GM18873 (cell line): Measurements from ENCODE around the gene GMDS.

Source experiments
- ATAC-seq: cut with Tn5 transposase; IDR thresholded peaks from one replicate; pipeline ENCODE4 v1.9.1; 2021; ENCODE audit warnings: mild to moderate bottlenecking, moderate library complexity, moderate number of reproducible peaks; ENCODE audit not compliant: unreplicated experiment, low FRiP score

Gene GMDS

DNA sequence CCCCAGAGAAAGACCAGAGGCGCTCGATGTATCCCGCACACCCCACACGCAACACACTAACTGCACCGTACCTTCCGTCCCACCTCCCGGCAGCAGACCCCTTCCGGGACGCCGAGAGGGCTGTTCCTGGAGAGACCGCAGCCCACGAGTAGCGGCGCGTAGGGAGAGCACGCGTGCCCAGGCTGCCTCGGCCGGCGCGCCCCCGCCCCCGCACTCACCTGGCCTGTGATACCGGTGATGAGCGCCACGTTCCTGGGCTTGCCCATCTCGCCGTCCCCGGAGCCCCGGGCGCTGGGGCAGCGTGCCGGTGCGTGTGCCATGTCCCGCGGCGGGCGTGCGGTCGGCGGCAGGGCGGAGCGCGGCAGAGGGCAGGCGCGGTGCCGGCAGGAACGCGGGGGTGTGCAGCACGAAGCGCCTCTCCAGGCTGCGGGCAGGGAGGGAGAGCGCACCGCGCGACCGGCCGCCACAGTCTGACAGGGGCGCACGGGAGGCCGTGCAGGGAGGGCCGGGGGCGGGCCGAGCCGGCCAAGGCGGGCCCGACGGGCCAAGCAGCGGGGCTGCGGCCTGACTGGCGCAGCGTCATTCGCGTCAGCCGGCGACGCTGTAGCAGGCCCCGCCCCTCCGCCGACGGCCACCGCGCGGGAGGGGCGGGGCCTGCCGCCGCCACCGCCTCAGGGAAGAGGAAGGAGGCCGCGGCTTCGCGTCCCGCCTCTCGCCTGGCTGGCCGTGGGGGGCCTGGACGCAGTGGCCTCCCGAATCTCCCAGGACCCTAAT is at the start of gene GMDS:
GMDS (minus strand) TSS at position 503 of the 774 bp plus-strand sequence.
- ATAC-seq: peak; percentile 80

DNA sequence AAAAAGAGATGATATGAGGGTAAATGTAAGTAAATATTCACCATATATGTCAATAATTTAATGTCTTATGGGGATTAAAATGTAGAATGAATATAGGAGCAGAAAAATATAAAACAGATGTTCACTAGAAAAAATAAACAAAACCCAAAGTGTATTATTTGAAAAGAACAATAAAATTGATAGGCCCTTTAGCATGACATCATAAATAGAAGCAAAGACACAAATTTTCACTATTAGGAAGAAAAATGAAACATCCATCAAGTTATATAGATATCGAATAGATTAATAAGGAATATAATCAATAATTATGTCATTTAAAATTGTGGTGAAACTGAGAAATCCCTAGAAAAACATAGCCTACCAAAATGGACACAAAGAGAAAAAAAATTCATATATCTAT is 40.1 kb upstream of the GMDS start:
- no peak for ATAC-seq

DNA sequence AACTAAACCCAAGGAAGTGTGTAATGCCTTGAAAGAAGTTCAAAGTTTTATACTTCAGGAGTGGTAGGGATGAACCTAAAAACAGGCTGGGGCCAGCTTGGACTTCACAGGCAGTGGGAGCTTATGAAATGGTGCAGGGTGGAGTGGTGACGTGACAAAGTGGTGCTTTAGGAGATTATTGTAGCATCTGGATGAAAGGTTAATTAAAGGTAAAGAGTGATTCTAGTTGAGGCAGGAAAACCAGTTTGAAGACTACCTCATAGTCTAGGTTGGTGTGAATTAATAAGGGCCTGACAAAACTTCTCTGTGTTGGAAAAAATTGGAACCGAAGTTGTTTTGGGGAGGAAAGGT is 30.5 kb upstream of the GMDS start:
- ATAC-seq: no peak

DNA sequence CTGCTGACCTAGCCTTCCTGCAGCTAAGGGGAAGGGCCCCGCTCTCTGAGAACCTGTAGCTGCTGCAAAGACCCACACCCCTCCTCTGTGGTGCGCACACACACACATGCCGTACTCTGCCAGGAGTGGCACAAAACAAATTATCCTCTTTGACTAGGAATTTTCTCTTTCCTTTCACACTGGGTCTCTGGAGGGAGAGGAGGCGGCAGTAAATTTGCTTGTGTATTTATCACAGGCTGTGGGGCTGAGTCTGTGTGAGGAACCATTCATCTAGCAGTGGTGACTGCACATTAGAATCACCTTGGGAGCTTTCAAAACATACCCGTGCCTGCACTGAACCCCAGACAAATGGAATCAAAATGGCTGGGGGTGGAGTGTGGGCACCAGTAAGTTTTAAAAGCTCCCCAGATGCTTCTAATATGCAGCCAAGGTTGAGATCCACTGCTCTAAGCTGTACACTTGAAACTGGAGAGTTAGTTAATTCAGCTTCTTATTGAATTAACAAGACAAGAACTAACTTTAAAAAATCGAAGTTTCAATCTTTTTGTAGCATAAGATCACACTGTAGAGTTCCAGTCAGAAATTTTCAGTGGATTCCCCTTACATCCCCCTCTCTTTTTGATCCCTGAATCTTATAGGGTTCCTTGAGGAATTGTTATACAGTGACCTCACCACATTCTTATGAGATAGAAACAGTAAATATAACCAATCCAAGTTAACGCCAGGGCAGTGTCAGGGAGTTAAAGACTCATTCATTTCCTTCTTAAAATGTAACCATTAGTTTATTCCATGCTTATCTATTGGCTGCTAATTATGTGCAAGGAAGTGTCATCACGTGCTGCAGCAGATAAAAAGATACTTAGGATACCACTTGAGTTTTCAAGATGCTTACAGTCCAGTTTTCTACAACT is 29.8 kb upstream of the GMDS start:
- ATAC-seq: no peak

DNA sequence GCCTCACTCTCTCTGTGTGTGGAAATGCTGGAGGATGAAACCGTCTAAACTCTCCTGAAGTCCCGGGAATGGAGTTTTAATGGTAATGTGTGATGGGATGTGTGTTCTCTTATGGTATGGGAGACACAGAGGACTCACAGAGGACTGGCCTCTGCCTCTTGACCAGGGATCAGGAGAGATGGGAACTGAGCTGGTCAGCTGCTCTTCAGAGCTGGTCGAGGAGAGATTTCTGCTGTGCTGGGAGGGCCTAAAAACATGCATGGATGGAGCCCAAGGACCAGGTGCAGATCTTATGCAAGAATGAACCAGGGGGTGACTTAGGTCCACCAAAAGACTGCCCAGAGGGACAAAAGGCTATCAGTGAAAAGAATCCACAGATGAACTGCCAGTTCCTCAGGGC is 27.3 kb upstream of the GMDS start:
- ATAC-seq: no peak

DNA sequence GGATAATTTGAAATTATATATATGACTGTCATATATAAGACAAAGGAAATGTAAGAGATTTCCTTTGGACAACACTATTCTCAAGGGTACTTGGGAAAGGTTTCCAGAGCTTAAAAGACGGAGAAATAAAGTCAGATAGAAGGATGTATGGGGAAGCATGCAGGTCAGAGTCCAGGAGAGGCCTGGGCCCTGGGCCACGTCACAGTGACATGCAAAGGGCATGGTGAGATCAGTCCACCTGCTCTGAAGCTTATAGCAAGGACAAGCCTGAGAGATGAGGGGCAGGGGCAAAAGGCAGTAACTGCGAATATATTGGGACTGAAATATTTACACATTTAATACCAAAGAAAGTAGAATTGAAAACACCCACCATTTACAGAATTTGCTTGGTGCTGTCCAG is 24.6 kb upstream of the GMDS start:
- no peak for ATAC-seq

DNA sequence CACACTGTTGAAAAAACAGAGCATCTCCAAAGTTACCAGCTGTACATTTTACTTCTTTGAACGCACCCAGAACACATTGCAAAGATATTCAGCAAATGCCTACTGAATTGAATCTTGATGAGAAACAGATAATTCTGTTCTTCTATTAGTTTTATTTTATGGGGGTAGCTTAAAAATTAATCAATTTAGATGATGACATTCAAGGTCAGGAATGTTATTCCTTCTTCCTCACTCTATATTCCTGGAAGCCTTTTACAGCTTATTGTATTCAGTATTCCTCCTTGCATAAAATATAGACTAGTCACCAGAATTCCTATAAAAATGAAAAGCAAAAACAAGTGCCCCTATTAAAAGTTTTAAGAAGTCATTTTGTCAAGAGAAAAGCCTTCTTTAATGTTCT is 21.4 kb upstream of the GMDS start:
- no peak for ATAC-seq

DNA sequence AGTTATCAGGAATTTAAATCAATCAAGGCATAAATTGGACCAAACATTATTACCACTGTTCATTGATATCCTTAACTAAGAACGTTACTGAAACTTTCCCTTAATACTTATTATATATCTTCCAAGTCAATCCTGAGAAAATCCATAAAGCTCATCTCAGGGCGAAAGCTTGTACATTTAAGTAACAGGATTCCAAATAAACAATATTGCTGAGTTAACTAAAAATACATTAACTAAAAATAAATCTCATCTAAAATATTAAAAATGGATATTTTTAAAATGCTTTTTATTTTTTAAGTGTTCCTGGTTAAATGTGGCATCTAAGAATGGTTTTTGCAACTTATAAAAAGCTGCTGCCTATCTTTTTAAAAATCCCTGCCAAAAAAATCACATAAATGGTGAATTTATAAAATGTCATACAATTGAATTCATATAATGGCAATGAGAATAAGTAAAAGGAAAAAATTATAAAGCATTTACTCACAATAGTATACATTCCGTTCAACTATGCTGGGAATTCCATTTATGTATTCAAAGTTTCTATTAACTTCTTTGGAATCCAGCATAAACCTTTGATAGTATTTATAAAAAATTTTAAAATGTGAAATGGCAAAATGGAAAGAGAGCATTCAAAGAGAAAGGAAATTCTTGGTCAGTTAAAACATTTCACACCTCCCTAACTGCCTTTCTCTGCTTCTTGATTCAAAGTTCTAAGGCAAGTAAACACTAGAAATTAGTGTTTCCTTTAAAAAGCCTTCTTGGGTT is 20.8 kb upstream of the GMDS start:
- no peak for ATAC-seq

DNA sequence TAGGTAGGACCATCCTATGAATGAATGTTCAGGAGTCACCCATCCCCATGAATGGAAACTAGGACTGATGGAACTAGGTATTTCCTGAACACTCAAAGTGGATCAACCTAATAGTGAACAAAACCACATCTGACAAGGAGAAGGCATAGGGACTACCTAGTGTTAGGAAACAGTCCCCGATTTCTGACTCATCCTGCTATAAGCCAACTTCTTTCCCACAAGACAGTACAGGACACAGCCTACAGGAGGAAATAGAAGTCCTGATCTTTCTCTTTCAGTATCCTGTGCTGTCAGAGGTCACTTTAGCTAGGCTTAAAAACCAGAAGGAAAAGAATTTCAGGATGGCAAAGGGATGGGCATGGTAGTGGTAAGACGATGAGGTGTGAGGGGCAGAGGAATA is 19.5 kb upstream of the GMDS start:
- ATAC-seq: no peak

DNA sequence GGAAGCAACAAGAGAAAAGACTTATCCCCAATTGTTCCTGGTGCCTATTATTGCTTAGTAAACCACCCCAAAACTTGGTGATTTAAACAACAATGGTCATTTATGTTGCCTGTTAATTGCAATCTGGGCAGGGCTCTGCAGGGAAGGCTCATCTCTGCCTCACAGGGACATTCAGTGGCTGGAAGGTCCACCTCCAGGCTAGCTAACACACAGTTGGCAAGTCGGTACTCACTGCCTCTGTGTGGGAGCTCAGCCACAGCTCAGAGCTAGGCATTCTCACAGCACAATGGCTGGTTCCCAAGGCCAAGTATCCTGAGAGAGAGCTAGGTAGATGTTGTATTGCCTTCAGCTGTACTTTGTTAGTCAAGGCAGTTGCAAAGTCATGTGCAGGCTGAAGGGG is 18.5 kb upstream of the GMDS start:
- ATAC-seq: no peak

DNA sequence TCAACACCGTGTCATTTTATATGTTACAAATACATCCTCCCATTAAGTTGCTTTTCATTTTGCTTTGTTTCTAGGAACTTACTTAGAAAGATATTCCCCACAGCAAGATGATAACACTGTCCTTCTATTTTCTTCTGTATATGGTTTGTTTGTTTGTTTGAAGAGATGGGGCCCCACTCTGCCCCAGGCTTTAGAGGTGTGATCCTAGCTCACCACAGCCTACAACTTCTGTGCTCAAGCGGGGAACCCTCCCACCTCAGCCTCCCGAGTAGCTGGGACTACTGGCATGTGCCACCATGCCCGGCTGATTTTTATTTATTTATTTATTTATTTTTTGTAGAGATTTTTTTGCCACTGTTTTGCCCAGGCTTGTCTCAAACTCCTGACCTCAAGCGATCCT is 14.2 kb upstream of the GMDS start:
- no peak for ATAC-seq

DNA sequence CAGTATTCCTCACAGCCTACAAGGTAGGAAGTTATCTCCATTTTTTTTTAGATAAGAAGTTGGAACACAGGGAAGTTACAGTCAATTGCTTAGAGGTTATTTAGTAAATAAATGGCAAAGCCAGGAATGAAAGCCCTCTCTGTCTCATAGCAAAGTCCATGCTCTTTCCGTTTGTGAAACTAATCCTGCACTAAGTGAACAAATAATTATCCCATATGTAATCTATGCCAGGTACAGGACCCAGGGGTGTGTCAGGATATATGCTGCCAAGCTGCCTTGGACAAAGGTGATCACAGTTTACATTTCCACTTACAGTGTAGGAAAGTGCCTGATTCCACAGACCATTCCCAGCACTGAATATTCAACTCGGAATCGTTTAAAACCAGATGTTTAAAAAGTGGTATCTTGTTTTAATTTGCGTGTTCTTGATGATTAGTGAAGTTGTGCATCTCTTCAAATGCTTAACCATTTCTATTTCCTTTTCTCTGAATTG is 13.6 kb upstream of the GMDS start:
- ATAC-seq: no peak

DNA sequence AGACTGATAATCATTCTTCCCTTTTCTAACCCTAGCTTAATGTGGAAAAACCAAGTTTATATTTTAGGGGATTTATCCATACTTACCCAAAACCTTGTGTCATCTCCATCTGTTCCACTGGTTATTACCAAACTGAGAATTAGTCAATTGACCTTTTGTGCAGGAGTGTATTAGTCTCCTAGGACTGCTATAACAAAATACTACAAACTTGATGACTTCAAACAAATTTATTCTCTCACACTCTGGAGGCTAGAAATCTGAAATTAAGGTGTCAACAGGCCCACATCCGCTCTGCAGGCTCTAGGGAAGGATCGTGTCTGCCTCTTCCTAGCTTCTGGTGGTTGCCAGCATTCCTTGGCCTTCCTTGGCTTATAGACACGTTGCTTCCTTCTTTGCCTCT is 12.7 kb upstream of the GMDS start:
- ATAC-seq: no peak

DNA sequence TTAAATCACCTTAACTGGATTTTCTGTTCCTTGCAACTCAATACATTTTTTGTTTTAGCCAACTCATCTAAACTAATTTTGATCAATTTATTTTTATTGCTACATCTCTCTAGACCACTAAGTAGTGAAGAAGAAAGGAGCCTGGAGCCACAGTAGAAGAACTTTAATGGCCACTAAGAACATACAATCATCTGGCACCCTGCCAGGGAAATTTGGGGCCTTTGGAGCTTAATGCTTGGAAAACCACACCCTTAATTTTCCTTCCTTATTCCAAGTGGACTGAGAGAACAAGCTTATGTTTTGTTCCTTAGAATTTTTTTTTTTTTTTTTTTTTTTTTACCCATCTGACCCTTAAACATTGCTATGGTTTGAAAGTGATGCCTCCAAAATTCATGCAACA is 12.0 kb upstream of the GMDS start:
- ATAC-seq: no peak

DNA sequence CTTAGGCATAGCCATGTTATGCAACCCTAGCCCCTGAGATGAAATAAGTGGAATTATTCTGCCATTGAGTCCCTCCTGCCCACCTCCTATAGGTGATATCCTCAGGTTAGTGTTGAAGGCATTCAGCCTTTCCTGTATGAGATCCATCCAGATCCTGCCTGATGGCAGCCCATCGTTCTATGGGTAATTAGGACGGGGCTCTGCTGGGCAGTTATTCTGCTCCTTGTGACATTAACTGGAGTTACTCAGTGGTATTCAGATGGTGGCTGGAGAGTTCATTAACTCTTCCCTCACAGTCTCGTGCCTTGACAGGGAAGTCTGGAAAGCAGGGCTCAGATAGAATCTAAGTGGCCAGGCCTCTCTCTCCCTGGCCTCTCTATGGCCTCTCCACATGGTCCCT is 9.3 kb upstream of the GMDS start:
- ATAC-seq: no peak

DNA sequence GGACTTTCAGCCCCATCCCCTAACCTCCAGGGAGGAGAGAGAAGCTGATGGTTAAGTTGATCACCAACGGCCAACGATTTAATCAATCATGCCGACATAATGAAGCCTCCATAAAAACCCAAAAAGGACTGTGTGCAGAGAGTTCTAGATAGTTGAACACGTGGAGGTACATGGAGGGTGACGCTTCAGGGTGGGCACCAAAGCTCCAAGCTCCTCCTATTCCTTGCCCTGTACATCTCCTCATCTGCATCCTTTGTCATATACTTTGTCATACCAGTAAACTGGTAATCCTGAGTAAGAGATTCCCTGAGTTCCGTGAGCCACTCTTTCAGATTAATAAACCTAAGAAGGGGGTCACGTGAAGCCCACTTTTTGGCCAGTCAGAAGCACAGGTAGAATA is 3.7 kb upstream of the GMDS start:
- no peak for ATAC-seq

DNA sequence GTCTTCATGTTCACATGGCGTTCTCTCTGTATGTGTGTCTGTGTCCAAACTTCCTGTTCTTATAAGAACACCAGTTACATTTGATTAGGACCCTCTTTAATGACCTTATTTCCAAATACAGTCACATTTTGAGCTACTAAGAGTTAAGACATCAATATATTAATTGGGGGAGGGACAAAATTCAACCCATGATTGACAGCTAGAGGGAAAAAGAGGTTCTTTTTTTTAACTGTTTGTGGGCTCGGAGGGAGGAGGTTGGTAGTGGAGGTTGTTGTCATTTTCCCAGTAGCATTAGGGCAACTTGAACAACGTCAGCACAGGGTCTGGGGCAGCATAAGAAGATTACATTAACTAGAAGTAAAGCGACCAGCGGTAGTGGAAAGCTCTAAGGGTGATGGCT is 2.3 kb upstream of the GMDS start:
- no peak for ATAC-seq

DNA sequence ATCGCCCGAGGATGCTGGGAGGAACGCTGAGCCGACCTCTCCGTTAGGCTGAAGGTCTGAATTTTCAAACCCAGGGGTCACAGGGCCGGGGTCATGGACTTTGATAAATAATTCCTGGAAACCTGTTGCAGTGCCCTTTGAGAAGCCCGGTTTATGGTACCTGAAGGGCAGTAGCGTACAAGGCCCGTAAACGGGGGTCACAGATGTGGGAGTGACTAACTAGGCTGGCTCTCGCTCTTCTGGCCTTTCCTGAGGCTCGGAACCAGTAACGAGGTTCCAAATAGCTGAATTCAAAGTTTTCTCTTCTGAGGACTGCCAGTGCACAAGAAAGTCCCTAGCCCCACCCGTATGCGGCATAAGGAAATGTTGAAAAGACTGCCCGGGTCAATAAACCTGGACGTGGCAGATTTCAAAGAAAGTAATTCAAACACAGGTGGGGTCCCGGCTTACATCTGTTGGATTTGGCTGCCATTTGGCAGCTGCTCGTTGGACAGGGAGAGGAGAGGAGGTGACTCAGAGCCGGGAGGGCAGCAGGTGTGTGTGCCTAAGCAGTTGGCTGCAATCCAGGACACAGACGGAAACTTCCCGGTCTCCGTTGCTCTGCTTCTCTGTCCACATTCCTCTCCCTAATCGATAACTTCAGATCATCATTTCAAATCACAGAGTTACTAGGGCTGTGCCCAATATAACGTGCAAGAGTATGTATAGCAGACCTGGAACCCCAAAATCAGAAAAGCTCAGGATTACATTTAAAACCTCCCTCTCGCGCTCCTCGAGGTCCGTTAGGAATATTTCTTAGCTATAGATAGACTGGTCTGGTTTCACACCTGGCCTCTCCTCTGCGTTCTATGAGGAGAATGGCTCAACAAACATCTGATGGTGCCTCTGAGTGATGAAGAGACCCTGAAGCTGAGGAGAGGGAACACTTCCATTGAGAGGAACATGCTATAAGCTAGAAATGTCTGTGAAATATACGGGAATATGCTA is 765 bp upstream of the GMDS start:
- peak; percentile 6 for ATAC-seq

DNA sequence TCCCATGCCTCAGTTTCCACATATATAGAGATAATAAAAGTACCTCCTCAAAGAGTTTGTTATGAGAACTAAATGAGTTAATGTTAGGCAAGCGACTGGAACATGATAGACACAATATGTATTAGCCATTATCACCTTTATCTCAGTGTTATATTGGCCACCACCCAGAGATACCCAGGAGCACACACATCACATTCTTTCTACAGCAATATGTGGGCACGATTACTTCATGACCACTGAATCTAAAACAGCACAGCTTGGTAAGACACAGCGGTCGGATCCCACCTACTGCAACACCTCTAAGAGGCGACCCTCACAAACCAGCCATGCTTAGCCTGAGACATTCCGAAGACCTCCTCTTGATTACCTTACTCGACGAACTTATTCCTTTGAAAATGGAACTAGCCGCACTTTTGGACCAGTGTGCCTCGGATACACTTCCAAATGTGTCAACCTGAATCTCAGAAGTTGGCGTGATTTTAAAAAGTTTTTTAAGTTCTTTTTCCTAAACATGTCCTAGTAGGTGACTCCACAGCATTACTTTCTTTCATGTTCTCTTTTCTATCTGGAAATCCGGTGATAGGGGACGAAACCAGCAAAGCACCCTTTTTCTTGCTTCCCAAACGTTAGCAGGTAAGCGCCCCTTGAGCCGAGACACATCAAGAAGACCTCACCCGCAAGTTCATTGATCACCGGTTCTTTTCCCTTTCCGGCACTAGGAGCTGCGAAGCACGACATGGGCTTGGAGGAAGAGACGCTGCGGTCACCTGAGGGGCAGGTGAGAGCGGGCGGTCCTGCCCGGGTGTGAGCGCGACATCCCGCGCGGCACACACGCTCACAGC is 923 bp downstream of the GMDS start:
- ATAC-seq: peak; percentile 7
